Fibroblast of the aortic adventitia (primary cell): ENCODE data around the gene APOA1. TPM values are rescaled to one million over a fixed set of nuclear protein-coding genes. Genes with fewer than 3 reads are reported as not detected.
"Not testable (repeated sequence)": the region's sequence is repeated elsewhere in the genome, so short reads cannot be mapped to it uniquely, and the experiment has no call there.

Experiments
- DNase-seq: peaks from one replicate; pipeline ENCODE4 v3.0.0-alpha.2; 2010; ENCODE audit warnings: low read depth
- H3K4me3 ChIP-seq: 2 replicates; pipeline ENCODE4 v1.5.1; 2011; ENCODE audit warnings: low read depth, mild to moderate bottlenecking, control low read depth, low read length, moderate library complexity
- CTCF ChIP-seq: IDR thresholded peaks from 2 replicates; pipeline ENCODE4 v1.5.1; 2011; ENCODE audit warnings: mild to moderate bottlenecking, low read length, control low read depth, inconsistent platforms; ENCODE audit not compliant: insufficient read depth
- total RNA-seq: library from RNA; depleted of rRNA; stranded (reverse); fragments of >200 nt; gene quantifications from 2 replicates; pipeline ENCODE4 v1.2.3, GENCODE V29; 2012; ENCODE audit warnings: low replicate concordance

Gene APOA1
- total RNA-seq, 1 donor = 0.72 TPM

DNA sequence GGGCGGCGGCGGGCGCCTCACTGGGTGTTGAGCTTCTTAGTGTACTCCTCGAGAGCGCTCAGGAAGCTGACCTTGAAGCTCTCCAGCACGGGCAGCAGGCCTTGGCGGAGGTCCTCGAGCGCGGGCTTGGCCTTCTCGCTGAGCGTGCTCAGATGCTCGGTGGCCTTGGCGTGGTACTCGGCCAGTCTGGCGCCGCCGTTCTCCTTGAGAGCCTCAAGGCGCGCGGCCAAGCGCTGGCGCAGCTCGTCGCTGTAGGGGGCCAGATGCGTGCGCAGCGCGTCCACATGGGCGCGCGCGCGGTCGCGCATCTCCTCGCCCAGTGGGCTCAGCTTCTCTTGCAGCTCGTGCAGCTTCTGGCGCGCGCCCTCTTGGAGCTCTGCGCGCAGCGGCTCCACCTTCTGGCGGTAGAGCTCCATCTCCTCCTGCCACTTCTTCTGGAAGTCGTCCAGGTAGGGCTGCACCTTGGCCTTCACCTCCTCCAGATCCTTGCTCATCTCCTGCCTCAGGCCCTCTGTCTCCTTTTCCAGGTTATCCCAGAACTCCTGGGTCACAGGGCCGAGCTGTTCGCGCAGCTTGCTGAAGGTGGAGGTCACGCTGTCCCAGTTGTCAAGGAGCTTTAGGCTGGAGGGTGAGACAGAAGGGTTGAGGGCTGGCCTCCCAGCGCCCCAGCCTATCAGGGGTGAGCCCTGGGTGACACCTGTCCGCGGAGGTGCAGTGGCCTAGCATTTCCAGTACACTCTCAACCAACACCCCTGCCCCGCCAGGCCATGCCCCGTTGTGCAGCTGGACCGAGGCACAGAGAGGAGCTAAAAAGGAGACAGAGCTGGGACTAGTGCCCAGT is 1.4 kb downstream of the APOA1 start:
- peak; percentile 66 for TF ChIP-seq CTCF
- DNase-seq = peak; percentile 96
- peak overlapping the region; percentile 33 for H3K4me3 ChIP-seq

DNA sequence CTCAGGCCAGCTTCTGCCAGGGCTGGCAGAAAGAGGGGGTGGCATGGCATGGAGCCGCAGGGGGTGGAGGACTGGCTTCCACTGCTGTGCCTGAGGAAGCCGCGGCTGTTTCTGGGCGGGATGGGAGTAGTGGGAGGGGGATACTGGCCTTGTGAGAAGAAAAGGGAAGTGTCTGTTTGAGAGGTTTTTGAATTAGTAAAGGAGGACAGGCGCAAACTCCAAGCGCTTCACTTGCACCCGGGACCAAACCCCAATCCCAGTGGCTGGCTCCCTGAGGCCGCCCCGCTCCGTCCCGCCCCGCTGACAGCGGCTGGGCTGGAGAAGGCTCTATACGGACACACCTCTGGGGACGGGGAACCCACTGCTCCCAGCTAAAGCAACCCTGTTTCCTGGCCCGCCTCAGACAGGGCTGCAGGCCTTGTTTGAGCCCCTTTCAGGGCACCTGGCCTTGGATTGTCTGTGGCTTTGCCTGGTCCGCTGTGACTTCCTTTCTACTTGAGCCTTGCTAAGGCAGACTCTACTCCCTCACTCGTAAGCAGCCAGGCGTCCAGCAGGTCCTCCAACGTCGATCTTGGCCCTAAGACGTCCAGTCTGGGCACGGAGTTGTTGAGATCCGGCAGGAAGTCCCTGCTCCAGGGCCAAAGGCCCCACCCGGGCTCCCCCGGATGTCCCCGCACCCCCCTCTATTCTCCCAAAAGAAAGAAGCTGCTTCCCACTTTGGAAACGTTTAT is 2.2 kb downstream of the APOA1 start:
- no peak overlapping the region for H3K4me3 ChIP-seq
- DNase-seq = no peak
- TF ChIP-seq CTCF = no peak

DNA sequence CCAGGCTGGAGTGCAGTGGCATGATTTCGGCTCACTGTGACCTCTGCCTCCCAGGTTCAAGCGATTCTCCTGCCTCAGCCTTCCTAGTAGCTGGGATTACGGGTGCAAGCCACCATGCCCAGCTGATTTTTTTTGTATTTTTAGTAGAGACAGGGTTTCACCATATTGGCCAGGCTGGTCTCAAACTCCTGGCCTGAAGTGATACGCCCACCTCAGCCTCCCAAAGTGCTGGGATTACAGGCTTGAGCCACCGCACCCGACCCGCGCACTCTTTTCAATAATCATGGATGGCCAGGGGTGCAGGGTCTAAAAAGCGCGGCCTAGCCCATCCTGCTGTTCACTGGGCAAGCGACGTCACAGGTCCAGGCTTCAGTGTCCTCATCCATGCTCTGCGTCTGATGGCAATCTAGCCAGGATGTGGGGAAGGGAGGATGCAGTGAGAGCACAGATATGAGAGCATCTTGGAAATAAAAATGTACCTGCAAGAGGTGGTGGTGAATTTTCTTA is 2.8 kb downstream of the APOA1 start:
- DNase-seq, H3K4me3 ChIP-seq: not testable (repeated sequence)

DNA sequence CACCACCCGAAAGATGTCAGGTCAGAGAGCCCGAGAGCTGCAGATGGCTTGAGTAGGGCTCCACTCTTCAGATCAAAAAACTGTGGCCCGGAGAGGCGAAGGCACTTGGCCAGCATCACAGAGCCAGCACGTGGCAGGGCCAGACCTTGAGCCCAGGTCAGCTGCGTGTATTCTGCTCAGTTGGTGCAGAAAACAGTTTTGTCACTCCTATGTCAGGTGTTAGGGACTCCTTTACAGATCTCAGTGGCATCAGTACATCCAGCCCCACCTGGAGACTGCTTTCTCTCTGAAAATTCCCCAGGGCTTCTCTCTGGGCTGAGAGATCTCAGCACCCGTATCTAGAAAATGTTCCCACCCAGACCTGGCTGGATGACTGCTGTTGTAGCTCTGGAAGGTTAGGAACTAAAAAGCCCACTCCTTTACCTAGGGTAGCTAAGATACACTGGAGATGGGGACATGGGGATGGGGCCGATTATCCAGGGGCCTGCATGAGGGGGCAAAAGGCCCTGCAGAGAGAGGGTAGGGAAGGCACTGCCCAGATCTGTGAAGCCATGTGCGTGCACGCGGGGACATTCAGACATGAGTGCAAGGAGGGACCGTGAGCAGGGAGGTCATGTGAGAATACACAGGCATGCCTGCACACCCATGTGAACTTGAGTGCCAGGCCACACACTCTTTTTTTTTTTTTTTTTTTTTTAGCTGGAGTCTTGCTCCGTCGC is 3.4 kb downstream of the APOA1 start:
- no peak overlapping the region for H3K4me3 ChIP-seq
- no peak for TF ChIP-seq CTCF
- no peak for DNase-seq

DNA sequence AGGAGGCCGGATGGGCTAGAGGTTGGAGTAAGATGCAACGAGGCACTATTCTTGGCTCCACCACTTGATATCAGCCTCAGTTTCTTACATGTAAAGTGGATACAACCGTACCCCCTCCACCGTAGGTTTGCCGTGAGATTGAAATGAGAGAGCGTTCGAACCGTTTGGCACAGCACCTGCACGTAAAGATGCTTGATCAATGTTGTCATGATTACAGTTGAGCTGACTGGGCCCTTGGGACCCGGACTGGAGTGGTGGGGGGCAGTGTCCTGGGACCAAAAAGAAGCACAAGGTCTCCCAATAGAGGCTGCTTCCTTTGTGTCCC is 4.0 kb downstream of the APOA1 start:
- no peak for TF ChIP-seq CTCF
- DNase-seq = no peak

DNA sequence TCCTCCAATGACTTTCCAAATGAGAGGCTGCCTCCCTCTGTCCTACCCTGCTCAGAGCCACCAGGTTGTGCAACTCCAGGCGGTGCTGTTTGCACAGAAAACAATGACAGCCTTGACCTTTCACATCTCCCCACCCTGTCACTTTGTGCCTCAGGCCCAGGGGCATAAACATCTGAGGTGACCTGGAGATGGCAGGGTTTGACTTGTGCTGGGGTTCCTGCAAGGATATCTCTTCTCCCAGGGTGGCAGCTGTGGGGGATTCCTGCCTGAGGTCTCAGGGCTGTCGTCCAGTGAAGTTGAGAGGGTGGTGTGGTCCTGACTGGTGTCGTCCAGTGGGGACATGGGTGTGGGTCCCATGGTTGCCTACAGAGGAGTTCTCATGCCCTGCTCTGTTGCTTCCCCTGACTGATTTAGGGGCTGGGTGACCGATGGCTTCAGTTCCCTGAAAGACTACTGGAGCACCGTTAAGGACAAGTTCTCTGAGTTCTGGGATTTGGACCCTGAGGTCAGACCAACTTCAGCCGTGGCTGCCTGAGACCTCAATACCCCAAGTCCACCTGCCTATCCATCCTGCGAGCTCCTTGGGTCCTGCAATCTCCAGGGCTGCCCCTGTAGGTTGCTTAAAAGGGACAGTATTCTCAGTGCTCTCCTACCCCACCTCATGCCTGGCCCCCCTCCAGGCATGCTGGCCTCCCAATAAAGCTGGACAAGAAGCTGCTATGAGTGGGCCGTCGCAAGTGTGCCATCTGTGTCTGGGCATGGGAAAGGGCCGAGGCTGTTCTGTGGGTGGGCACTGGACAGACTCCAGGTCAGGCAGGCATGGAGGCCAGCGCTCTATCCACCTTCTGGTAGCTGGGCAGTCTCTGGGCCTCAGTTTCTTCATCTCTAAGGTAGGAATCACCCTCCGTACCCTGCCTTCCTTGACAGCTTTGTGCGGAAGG is 4.8 kb downstream of the APOA1 start:
- DNase-seq = no peak
- TF ChIP-seq CTCF = no peak
- H3K4me3 ChIP-seq = no peak overlapping the region

More for the DNA sequence above, 4.0 kb downstream of the APOA1 start:
- no peak overlapping the region for H3K4me3 ChIP-seq
